MM.1S (cell line): ENCODE results near the gene STEAP2.

Source experiments
- EZH2phosphoT487 ChIP-seq: fragments of 300-600 bp; sonication (generic); IDR thresholded peaks from 2 replicates; pipeline ENCODE4 v1.6.1; 2018; ENCODE audit warnings: antibody characterized with exemption, low read length
- TF ChIP-seq, protein P1 (sequence below): fragments of 300-600 bp; sonication (generic); IDR thresholded peaks from 2 replicates; pipeline ENCODE4 v1.5.1; 2016; ENCODE audit warnings: antibody characterized with exemption, low read length, mixed read lengths

DNA sequence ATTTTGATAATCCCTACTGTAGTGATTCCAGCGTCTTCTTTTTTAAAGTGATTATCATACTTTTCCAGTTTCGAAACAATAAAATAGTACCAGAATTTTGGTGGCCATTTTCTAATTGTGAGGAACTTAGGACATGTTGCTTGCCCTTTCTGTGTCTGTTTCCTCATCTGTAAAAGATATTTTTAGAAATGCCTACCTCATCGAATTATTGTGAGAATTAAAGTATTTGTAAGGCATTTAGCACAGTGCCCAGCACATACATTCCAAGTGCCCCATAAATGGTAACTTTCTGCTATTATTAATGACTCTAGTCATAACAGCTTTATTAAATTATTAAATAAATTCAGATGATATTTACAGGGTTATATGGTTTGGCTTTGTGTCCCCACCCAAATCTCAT lies 37.2 kb downstream of the STEAP2 start:
- TF ChIP-seq, protein P1, sequence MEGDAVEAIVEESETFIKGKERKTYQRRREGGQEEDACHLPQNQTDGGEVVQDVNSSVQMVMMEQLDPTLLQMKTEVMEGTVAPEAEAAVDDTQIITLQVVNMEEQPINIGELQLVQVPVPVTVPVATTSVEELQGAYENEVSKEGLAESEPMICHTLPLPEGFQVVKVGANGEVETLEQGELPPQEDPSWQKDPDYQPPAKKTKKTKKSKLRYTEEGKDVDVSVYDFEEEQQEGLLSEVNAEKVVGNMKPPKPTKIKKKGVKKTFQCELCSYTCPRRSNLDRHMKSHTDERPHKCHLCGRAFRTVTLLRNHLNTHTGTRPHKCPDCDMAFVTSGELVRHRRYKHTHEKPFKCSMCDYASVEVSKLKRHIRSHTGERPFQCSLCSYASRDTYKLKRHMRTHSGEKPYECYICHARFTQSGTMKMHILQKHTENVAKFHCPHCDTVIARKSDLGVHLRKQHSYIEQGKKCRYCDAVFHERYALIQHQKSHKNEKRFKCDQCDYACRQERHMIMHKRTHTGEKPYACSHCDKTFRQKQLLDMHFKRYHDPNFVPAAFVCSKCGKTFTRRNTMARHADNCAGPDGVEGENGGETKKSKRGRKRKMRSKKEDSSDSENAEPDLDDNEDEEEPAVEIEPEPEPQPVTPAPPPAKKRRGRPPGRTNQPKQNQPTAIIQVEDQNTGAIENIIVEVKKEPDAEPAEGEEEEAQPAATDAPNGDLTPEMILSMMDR, result no peak
- TF ChIP-seq EZH2phosphoT487, result no peak
